ENCODE results near the gene TIGD1. TPM values are rescaled to one million over a fixed set of nuclear protein-coding genes. Genes with fewer than 3 reads are reported as not detected.
"Not testable (repeated sequence)": the region's sequence is repeated elsewhere in the genome, so short reads cannot be mapped to it uniquely, and the experiment has no call there.

TIGD1 gene
- total and polyA plus RNA-seq, 12 donors, result 1.4 to 6.9 (median 2.0) TPM

- no peak for DNase-seq
- H3K9me3 ChIP-seq, result no peaks in the 10 kb centered on the region
- no peak for TF ChIP-seq CTCF (IDR thresholded peaks at IDR 0.05)
- no peak for ATAC-seq
- H3K27me3 ChIP-seq, result no peaks in the 10 kb centered on the region
- peaks cover 0 to 14% (median 0%) of the 10 kb centered on the region in 9 donors for H3K4me1 ChIP-seq
- intact Hi-C loops (cut with DNase I), result no loop called here
- no peak overlapping the region for H3K27ac ChIP-seq
- H3K36me3 ChIP-seq, result peaks cover 0 to 88% (median 49%) of the 10 kb centered on the region in 9 donors
- no peak overlapping the region for H3K4me3 ChIP-seq
- 94 to 96% methylated on average over 5 of the region's 5 CpGs for WGBS, 2 donors
Measured at GRCh38 chr2:232574674-232575403, 24.5 kb upstream of the TIGD1 start.

GRCh38 chr2:232573771-232574435, 23.5 kb upstream of the TIGD1 start:
- no peak for ATAC-seq
- intact Hi-C loops (cut with DNase I), result no loop called here
- peaks cover 0 to 92% (median 57%) of the 10 kb centered on the region in 9 donors for H3K36me3 ChIP-seq

GRCh38 chr2:232573042-232573441, 22.7 kb upstream of the TIGD1 start:
- intact Hi-C loops (cut with DNase I), result no loop called here
- Histone ChIP-seq H3K27ac (no peak overlapping the region), H3K4me3 (no peak overlapping the region), H3K36me3 (peaks cover 0 to 100% (median 66%) of the 10 kb centered on the region in 9 donors), H3K9me3 (no peaks in the 10 kb centered on the region), H3K27me3 (no peaks in the 10 kb centered on the region), H3K4me1 (peaks cover 0 to 20% (median 3%) of the 10 kb centered on the region in 9 donors)
- ATAC-seq, result no peak
- TF ChIP-seq CTCF (IDR thresholded peaks at IDR 0.05), result no peak
- DNase-seq, result no peak

More at GRCh38 chr2:232573771-232574435, 23.5 kb upstream of the TIGD1 start:
- DNase-seq, result no peak
- Histone ChIP-seq H3K27ac (no peak overlapping the region), H3K4me1 (peaks cover 0 to 14% (median 0%) of the 10 kb centered on the region in 9 donors), H3K27me3 (no peaks in the 10 kb centered on the region), H3K9me3 (no peaks in the 10 kb centered on the region), H3K4me3 (no peak overlapping the region)
- WGBS, 2 donors, result 91 to 96% methylated on average over 8 of the region's 8 CpGs
- no peak for TF ChIP-seq CTCF (IDR thresholded peaks at IDR 0.05)

- DNase-seq, result no peak
- peaks cover 0 to 16% (median 8%) of the 10 kb centered on the region in 9 donors for H3K4me1 ChIP-seq
- no peak overlapping the region for H3K27ac ChIP-seq
- intact Hi-C loops (cut with DNase I), result no loop called here
- H3K4me3 ChIP-seq, result no peak overlapping the region
- H3K36me3 ChIP-seq, result peaks cover 0 to 100% (median 82%) of the 10 kb centered on the region in 9 donors
- 74 to 76% methylated on average over 7 of the region's 7 CpGs for WGBS, 2 donors
- H3K27me3 ChIP-seq, result no peaks in the 10 kb centered on the region
- TF ChIP-seq CTCF (IDR thresholded peaks at IDR 0.05), result no peak
- no peak for ATAC-seq
- no peaks in the 10 kb centered on the region for H3K9me3 ChIP-seq
Measured at GRCh38 chr2:232571026-232571474, 20.7 kb upstream of the TIGD1 start.

GRCh38 chr2:232570481-232570880, 20.1 kb upstream of the TIGD1 start:
- intact Hi-C loops (cut with DNase I); H3K9me3 ChIP-seq; DNase-seq; H3K27me3 ChIP-seq; H3K4me3 ChIP-seq; H3K27ac ChIP-seq; ATAC-seq: not testable (repeated sequence)
- Histone ChIP-seq H3K36me3 (peaks cover 0 to 100% (median 84%) of the 10 kb centered on the region in 9 donors), H3K4me1 (peaks cover 0 to 16% (median 8%) of the 10 kb centered on the region in 9 donors)
- WGBS, 2 donors, result 96 to 99% methylated on average over 6 of the region's 6 CpGs
